Ishikawa (cell line): ENCODE results near the gene ZNF783.

ENCODE experiments used
- CEBPB ChIP-seq: IDR thresholded peaks from 2 replicates; pipeline ENCODE4 v1.6.1; 2012
- CREB1 ChIP-seq: IDR thresholded peaks from 2 replicates; pipeline ENCODE4 v1.6.1; 2012; ENCODE audit warnings: low read depth
- EGR1 ChIP-seq: IDR thresholded peaks from 2 replicates; pipeline ENCODE4 v1.6.1; 2012
- EP300 ChIP-seq: IDR thresholded peaks from 2 replicates; pipeline ENCODE4 v1.6.1; 2012; ENCODE audit warnings: borderline replicate concordance
- FOXM1 ChIP-seq: IDR thresholded peaks from 2 replicates; pipeline ENCODE4 v1.6.1; 2012; ENCODE audit warnings: low read depth, borderline replicate concordance
- MAX ChIP-seq: IDR thresholded peaks from 2 replicates; pipeline ENCODE4 v1.6.1; 2012
- NFIC ChIP-seq: IDR thresholded peaks from 2 replicates; pipeline ENCODE4 v1.6.1; 2012
- RAD21 ChIP-seq: IDR thresholded peaks from 2 replicates; pipeline ENCODE4 v1.6.1; 2012; ENCODE audit warnings: low read depth
- TAF1 ChIP-seq: IDR thresholded peaks from 2 replicates; pipeline ENCODE4 v1.6.1; 2012; ENCODE audit warnings: low read depth, mild to moderate bottlenecking
- TCF12 ChIP-seq: IDR thresholded peaks from 2 replicates; pipeline ENCODE4 v1.6.1; 2012; ENCODE audit warnings: low read depth
- TEAD4 ChIP-seq: IDR thresholded peaks from 2 replicates; pipeline ENCODE4 v1.6.1; 2012
- USF1 ChIP-seq: IDR thresholded peaks from 2 replicates; pipeline ENCODE4 v1.6.1; 2012
- YY1 ChIP-seq: IDR thresholded peaks from 2 replicates; pipeline ENCODE4 v1.6.1; 2012; ENCODE audit warnings: low read depth
- ZBTB7A ChIP-seq: IDR thresholded peaks from 2 replicates; pipeline ENCODE4 v1.6.1; 2012; ENCODE audit warnings: low read depth
- TF ChIP-seq, protein P1 (sequence below): IDR thresholded peaks from 2 replicates; pipeline ENCODE4 v1.6.1; 2012; ENCODE audit warnings: low read depth, mild to moderate bottlenecking

ZNF783 gene

GRCh38 chr7:149220534-149220933, 41.5 kb upstream of the ZNF783 start:
- no peak for TF ChIP-seq FOXM1
- no peak for TF ChIP-seq MAX
- TF ChIP-seq, protein P1, sequence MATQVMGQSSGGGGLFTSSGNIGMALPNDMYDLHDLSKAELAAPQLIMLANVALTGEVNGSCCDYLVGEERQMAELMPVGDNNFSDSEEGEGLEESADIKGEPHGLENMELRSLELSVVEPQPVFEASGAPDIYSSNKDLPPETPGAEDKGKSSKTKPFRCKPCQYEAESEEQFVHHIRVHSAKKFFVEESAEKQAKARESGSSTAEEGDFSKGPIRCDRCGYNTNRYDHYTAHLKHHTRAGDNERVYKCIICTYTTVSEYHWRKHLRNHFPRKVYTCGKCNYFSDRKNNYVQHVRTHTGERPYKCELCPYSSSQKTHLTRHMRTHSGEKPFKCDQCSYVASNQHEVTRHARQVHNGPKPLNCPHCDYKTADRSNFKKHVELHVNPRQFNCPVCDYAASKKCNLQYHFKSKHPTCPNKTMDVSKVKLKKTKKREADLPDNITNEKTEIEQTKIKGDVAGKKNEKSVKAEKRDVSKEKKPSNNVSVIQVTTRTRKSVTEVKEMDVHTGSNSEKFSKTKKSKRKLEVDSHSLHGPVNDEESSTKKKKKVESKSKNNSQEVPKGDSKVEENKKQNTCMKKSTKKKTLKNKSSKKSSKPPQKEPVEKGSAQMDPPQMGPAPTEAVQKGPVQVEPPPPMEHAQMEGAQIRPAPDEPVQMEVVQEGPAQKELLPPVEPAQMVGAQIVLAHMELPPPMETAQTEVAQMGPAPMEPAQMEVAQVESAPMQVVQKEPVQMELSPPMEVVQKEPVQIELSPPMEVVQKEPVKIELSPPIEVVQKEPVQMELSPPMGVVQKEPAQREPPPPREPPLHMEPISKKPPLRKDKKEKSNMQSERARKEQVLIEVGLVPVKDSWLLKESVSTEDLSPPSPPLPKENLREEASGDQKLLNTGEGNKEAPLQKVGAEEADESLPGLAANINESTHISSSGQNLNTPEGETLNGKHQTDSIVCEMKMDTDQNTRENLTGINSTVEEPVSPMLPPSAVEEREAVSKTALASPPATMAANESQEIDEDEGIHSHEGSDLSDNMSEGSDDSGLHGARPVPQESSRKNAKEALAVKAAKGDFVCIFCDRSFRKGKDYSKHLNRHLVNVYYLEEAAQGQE: no peak
- no peak for TF ChIP-seq TEAD4
- TF ChIP-seq TAF1: no peak
- no peak for TF ChIP-seq ZBTB7A
- no peak for TF ChIP-seq CEBPB
- TF ChIP-seq EGR1: no peak
- TF ChIP-seq USF1: no peak
- TF ChIP-seq TCF12: no peak

GRCh38 chr7:149223176-149223575, 38.8 kb upstream of the ZNF783 start:
- TF ChIP-seq EGR1 (no peak), CREB1 (no peak), TEAD4 (no peak), RAD21 (no peak), NFIC (no peak), ZBTB7A (no peak), FOXM1 (no peak), MAX (no peak), EP300 (no peak)

DNA sequence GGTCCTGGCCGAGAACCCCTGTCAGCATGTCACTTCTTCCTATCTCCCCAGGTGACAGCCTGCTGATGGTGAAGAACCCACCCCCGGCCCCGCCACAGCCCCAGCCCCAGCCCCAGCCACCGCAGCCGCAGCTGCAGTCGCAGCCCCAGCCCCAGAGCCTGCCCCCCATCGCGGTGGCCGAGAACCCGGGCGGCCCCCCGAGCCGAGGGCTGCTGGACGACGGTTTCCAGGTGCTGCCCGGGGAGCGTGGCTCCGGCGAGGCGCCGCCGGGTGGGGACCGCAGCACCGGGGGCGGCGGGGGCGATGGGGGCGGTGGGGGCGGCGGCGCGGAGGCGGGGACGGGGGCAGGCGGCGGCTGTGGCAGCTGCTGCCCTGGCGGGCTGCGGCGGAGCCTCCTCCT, 38.2 kb upstream of the ZNF783 start:
- TF ChIP-seq RAD21 (no peak), NFIC (no peak), EP300 (no peak), CEBPB (no peak), EGR1 (no peak), FOXM1 (no peak)

GRCh38 chr7:149224352-149224751, 37.6 kb upstream of the ZNF783 start:
- no peak for TF ChIP-seq ZBTB7A
- TF ChIP-seq, protein P1: no peak

DNA sequence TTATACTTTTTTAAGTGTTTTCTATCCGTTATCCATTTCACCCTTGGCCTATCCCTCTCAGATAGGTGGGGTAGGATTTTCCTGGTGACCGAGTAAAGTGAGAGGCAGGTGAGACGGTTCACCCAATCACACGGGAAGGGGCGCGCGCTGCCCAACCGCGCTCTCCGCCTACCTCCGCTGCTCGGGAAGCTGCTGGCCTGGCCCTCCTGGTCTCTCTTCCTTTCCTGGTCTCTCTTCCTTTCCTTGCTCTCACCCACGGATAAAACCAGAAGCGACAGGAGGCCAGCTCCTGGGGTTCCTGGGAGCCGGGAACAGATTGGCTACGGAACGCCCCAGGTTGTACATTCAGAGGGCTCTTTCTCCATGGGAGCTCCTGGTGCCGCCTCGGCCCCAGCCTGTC, 36.9 kb upstream of the ZNF783 start:
- TF ChIP-seq CEBPB (no peak), TEAD4 (no peak), FOXM1 (no peak), EP300 (no peak), TAF1 (no peak), RAD21 (no peak), NFIC (no peak), MAX (no peak), USF1 (no peak), EGR1 (no peak), TCF12 (no peak), YY1 (no peak), ZBTB7A (no peak), CREB1 (no peak)
- TF ChIP-seq, protein P1: no peak
